ENCODE results near the gene TRAPPC6A. TPM values are rescaled to one million over a fixed set of nuclear protein-coding genes. Genes with fewer than 3 reads are reported as not detected.

Gene TRAPPC6A
- total and polyA plus RNA-seq, 2 of the 13 experiments (the other 11 are each of a cell fraction or from before 2014, with no cell fraction given), result 6.5 to 21.0 TPM

DNA sequence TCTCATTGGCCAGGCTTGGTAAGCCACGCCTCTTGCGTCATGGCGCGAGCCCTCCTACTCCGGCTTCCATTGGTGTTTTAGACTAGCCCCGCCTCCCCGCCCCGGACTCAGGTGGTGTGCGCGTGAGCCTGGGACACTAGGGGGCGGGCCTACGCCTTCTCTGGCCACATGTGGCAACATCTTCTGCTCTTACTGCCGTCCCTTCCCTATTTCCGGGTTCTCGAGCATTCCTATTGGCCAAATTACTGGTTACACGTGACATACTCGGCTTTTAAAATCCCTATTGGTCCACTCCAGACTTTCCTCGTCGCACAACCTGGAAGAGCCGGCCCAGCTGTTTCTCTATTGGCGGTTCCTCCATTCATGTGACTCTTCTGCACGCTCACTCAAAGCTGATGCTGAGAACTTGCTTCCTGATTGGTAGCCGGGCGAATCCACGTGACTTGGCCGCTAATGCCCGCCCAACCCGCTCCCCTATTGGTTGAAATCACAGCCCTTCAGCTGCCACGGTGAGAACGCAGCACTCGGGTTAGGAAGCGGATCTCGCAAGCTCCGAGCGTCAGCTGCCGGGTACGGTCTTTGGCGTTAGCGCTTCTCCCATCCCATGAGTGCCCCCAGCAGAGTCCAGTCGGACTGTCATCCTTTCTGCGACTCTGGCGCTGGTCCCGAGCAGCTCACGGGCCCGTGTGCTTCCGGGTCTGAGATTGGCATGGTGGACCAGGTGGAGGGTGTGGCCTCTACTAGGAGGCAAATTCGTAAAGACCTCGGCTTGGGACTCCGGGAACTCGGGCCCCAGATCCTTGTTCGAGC lies 430 bp upstream of the TRAPPC6A start, which contains the start of gene BLOC1S3 (continued):
- TF ChIP-seq, protein P1, sequence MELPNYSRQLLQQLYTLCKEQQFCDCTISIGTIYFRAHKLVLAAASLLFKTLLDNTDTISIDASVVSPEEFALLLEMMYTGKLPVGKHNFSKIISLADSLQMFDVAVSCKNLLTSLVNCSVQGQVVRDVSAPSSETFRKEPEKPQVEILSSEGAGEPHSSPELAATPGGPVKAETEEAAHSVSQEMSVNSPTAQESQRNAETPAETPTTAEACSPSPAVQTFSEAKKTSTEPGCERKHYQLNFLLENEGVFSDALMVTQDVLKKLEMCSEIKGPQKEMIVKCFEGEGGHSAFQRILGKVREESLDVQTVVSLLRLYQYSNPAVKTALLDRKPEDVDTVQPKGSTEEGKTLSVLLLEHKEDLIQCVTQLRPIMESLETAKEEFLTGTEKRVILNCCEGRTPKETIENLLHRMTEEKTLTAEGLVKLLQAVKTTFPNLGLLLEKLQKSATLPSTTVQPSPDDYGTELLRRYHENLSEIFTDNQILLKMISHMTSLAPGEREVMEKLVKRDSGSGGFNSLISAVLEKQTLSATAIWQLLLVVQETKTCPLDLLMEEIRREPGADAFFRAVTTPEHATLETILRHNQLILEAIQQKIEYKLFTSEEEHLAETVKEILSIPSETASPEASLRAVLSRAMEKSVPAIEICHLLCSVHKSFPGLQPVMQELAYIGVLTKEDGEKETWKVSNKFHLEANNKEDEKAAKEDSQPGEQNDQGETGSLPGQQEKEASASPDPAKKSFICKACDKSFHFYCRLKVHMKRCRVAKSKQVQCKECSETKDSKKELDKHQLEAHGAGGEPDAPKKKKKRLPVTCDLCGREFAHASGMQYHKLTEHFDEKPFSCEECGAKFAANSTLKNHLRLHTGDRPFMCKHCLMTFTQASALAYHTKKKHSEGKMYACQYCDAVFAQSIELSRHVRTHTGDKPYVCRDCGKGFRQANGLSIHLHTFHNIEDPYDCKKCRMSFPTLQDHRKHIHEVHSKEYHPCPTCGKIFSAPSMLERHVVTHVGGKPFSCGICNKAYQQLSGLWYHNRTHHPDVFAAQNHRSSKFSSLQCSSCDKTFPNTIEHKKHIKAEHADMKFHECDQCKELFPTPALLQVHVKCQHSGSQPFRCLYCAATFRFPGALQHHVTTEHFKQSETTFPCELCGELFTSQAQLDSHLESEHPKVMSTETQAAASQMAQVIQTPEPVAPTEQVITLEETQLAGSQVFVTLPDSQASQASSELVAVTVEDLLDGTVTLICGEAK (IDR thresholded peaks at IDR 0.05), result no peak
- TF ChIP-seq, protein P1 (CRISPR knock-in tag; IDR thresholded peaks at IDR 0.05), result no peak
- TF ChIP-seq HNRNPK (IDR thresholded peaks at IDR 0.05; ENCODE audit: low read depth, low read length, poor library complexity, severe bottlenecking), result no peak
- TF ChIP-seq, protein P2, sequence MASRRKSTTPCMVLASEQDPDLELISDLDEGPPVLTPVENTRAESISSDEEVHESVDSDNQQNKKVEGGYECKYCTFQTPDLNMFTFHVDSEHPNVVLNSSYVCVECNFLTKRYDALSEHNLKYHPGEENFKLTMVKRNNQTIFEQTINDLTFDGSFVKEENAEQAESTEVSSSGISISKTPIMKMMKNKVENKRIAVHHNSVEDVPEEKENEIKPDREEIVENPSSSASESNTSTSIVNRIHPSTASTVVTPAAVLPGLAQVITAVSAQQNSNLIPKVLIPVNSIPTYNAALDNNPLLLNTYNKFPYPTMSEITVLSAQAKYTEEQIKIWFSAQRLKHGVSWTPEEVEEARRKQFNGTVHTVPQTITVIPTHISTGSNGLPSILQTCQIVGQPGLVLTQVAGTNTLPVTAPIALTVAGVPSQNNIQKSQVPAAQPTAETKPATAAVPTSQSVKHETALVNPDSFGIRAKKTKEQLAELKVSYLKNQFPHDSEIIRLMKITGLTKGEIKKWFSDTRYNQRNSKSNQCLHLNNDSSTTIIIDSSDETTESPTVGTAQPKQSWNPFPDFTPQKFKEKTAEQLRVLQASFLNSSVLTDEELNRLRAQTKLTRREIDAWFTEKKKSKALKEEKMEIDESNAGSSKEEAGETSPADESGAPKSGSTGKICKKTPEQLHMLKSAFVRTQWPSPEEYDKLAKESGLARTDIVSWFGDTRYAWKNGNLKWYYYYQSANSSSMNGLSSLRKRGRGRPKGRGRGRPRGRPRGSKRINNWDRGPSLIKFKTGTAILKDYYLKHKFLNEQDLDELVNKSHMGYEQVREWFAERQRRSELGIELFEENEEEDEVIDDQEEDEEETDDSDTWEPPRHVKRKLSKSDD (CRISPR knock-in tag; IDR thresholded peaks at IDR 0.05; ENCODE audit: low read depth), result no peak
- no peak for TF ChIP-seq TCF7 (IDR thresholded peaks at IDR 0.05; ENCODE audit: low read depth)
- no peak for TF ChIP-seq ZNF432 (CRISPR knock-in tag; IDR thresholded peaks at IDR 0.05; ENCODE audit: borderline replicate concordance)
- no peak for TF ChIP-seq REXO4 (CRISPR knock-in tag; IDR thresholded peaks at IDR 0.05; ENCODE audit: borderline replicate concordance)
- no peak for TF ChIP-seq ZNF44 (CRISPR knock-in tag; IDR thresholded peaks at IDR 0.05)
- TF ChIP-seq ZBTB21 (CRISPR knock-in tag; IDR thresholded peaks at IDR 0.05), result no peak
- TF ChIP-seq CCDC6 (CRISPR knock-in tag; IDR thresholded peaks at IDR 0.05), result no peak
- no peak for TF ChIP-seq KDM5B (CRISPR knock-in tag; IDR thresholded peaks at IDR 0.05; ENCODE audit: borderline replicate concordance)
- TF ChIP-seq THYN1 (CRISPR knock-in tag; IDR thresholded peaks at IDR 0.05; ENCODE audit: borderline replicate concordance, low read depth), result no peak
- TF ChIP-seq, protein P3, sequence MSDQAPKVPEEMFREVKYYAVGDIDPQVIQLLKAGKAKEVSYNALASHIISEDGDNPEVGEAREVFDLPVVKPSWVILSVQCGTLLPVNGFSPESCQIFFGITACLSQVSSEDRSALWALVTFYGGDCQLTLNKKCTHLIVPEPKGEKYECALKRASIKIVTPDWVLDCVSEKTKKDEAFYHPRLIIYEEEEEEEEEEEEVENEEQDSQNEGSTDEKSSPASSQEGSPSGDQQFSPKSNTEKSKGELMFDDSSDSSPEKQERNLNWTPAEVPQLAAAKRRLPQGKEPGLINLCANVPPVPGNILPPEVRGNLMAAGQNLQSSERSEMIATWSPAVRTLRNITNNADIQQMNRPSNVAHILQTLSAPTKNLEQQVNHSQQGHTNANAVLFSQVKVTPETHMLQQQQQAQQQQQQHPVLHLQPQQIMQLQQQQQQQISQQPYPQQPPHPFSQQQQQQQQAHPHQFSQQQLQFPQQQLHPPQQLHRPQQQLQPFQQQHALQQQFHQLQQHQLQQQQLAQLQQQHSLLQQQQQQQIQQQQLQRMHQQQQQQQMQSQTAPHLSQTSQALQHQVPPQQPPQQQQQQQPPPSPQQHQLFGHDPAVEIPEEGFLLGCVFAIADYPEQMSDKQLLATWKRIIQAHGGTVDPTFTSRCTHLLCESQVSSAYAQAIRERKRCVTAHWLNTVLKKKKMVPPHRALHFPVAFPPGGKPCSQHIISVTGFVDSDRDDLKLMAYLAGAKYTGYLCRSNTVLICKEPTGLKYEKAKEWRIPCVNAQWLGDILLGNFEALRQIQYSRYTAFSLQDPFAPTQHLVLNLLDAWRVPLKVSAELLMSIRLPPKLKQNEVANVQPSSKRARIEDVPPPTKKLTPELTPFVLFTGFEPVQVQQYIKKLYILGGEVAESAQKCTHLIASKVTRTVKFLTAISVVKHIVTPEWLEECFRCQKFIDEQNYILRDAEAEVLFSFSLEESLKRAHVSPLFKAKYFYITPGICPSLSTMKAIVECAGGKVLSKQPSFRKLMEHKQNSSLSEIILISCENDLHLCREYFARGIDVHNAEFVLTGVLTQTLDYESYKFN (CRISPR knock-in tag; conservative IDR thresholded peaks at IDR 0.05), result 0 out of 2 replicates have a peak, but pooled peaks have one; percentile 14

Data from HepG2 (cell line).